WTC11 (cell line): ENCODE results near the gene GPD1. TPM values are rescaled to one million over a fixed set of nuclear protein-coding genes. Genes with fewer than 3 reads are reported as not detected.

ENCODE experiments used
- ATAC-seq: fragments of 200-7000 bp; cut with Tn5 transposase; 2 replicates; pipeline ENCODE4 v1.10.0; 2021; ENCODE audit warnings: mild to moderate bottlenecking, moderate library complexity
- CTCF ChIA-PET: fragments of 300-600 bp; sonication (Branson Sonifier 250); formaldehyde crosslinking; loops from one replicate; lab custom pipeline; 2021; ENCODE audit warnings: antibody characterized with exemption; lab: Charles Lee
- POLR2A ChIA-PET: fragments of 350-600 bp; sonication (Branson Sonifier 250); formaldehyde crosslinking; loops from one replicate; lab custom pipeline; 2021; ENCODE audit warnings: antibody characterized with exemption; lab: Charles Lee
- DNase-seq: peaks from one replicate; pipeline ENCODE4 v3.0.0; 2021; ENCODE audit warnings: low spot score
- H3K27ac Mint-ChIP-seq: 2 replicates; pipeline ENCODE4 v1.8.0; 2021; ENCODE audit warnings: mixed read lengths
- H3K27me3 Mint-ChIP-seq: 2 replicates; pipeline ENCODE4 v1.8.0; 2021; ENCODE audit warnings: low read depth, mild to moderate bottlenecking, moderate library complexity, mixed read lengths
- H3K36me3 Mint-ChIP-seq: 2 replicates; pipeline ENCODE4 v1.8.0; 2021; ENCODE audit warnings: mixed read lengths
- H3K4me1 Mint-ChIP-seq: 2 replicates; pipeline ENCODE4 v1.8.0; 2022; ENCODE audit warnings: mixed read lengths
- H3K4me3 Mint-ChIP-seq: 2 replicates; pipeline ENCODE4 v1.8.0; 2021; ENCODE audit warnings: mild to moderate bottlenecking, moderate library complexity, mixed read lengths
- H3K9me3 Mint-ChIP-seq: 2 replicates; pipeline ENCODE4 v1.8.0; 2021; ENCODE audit warnings: mixed read lengths
- AFF4 ChIP-seq: sonication (generic); formaldehyde crosslinking; IDR thresholded peaks from 2 replicates; pipeline ENCODE4 v1.8.1; 2023; ENCODE audit warnings: mild to moderate bottlenecking, missing genetic modification reagents, borderline replicate concordance
- CBFB ChIP-seq: sonication (generic); formaldehyde crosslinking; IDR thresholded peaks from 2 replicates; pipeline ENCODE4 v1.8.1; 2022; ENCODE audit warnings: mild to moderate bottlenecking, low read depth, missing genetic modification reagents
- CDX4 ChIP-seq: fragments of 250-450 bp; sonication (Bioruptor Pico); IDR thresholded peaks from 2 replicates; pipeline ENCODE4 v1.9.0; 2021; ENCODE audit warnings: moderate library complexity, mild to moderate bottlenecking, inconsistent platforms, borderline replicate concordance
- ERG ChIP-seq: fragments of 250-450 bp; sonication (Bioruptor Pico); IDR thresholded peaks from 2 replicates; pipeline ENCODE4 v1.8.0; 2021; ENCODE audit warnings: mild to moderate bottlenecking
- FOXK1 ChIP-seq: sonication (generic); formaldehyde crosslinking; IDR thresholded peaks from 2 replicates; pipeline ENCODE4 v1.8.0; 2022; ENCODE audit warnings: mild to moderate bottlenecking, moderate library complexity, missing genetic modification reagents
- GABPB1 ChIP-seq: sonication (generic); formaldehyde crosslinking; IDR thresholded peaks from 2 replicates; pipeline ENCODE4 v1.8.1; 2023; ENCODE audit warnings: mild to moderate bottlenecking, missing genetic modification reagents
- IRF1 ChIP-seq: sonication (generic); formaldehyde crosslinking; IDR thresholded peaks from 2 replicates; pipeline ENCODE4 v1.8.0; 2023; ENCODE audit warnings: missing genetic modification reagents
- IRF2 ChIP-seq: sonication (generic); formaldehyde crosslinking; IDR thresholded peaks from 2 replicates; pipeline ENCODE4 v1.8.0; 2022; ENCODE audit warnings: low read depth, missing genetic modification reagents, borderline replicate concordance
- JAZF1 ChIP-seq: fragments of 250-450 bp; sonication (Bioruptor Pico); IDR thresholded peaks from 2 replicates; pipeline ENCODE4 v1.9.0; 2021; ENCODE audit warnings: moderate library complexity, mild to moderate bottlenecking, inconsistent platforms
- MAX ChIP-seq: sonication (generic); formaldehyde crosslinking; IDR thresholded peaks from 2 replicates; pipeline ENCODE4 v1.8.0; 2022; ENCODE audit warnings: mild to moderate bottlenecking, missing genetic modification reagents
- TEAD1 ChIP-seq: sonication (generic); formaldehyde crosslinking; IDR thresholded peaks from 2 replicates; pipeline ENCODE4 v1.8.0; 2022; ENCODE audit warnings: mild to moderate bottlenecking, missing genetic modification reagents
- ZBTB21 ChIP-seq: sonication (generic); formaldehyde crosslinking; IDR thresholded peaks from 2 replicates; pipeline ENCODE4 v1.8.1; 2023; ENCODE audit warnings: mild to moderate bottlenecking, missing genetic modification reagents, borderline replicate concordance
- ZBTB43 ChIP-seq: sonication (generic); formaldehyde crosslinking; IDR thresholded peaks from 2 replicates; pipeline ENCODE4 v1.8.1; 2023; ENCODE audit warnings: mild to moderate bottlenecking, missing genetic modification reagents
- ZNF219 ChIP-seq: sonication (generic); formaldehyde crosslinking; IDR thresholded peaks from 2 replicates; pipeline ENCODE4 v1.8.0; 2023; ENCODE audit warnings: missing genetic modification reagents, mild to moderate bottlenecking, borderline replicate concordance
- ZNF232 ChIP-seq: sonication (generic); formaldehyde crosslinking; IDR thresholded peaks from 2 replicates; pipeline ENCODE4 v1.8.0; 2022; ENCODE audit warnings: mild to moderate bottlenecking, missing genetic modification reagents
- ZNF423 ChIP-seq: fragments of 250-450 bp; sonication (Bioruptor Pico); IDR thresholded peaks from 2 replicates; pipeline ENCODE4 v2.1.2; 2022; ENCODE audit warnings: mild to moderate bottlenecking, moderate library complexity
- ZNF512 ChIP-seq: sonication (generic); formaldehyde crosslinking; IDR thresholded peaks from 2 replicates; pipeline ENCODE4 v1.8.1; 2022; ENCODE audit warnings: missing genetic modification reagents, borderline replicate concordance
- ZSCAN18 ChIP-seq: fragments of 250-450 bp; sonication (Bioruptor Pico); IDR thresholded peaks from 2 replicates; pipeline ENCODE4 v2.1.2; 2022; ENCODE audit warnings: mild to moderate bottlenecking, moderate library complexity
- total RNA-seq: library from RNA; stranded (reverse); gene quantifications from 3 replicates; pipeline ENCODE4 v1.2.3, GENCODE V29; 2021

The GPD1 gene
- total RNA-seq, 1 experiment from 2014 or later: 0.77 TPM

- no peak for TF ChIP-seq AFF4 (CRISPR knock-in tag)
- no peak for TF ChIP-seq GABPB1 (CRISPR knock-in tag)
- no peak for TF ChIP-seq ZNF423
- TF ChIP-seq ERG (CRISPR knock-in tag): no peak
- no peak for TF ChIP-seq ZNF219 (CRISPR knock-in tag)
Observed at GRCh38 chr12:50059440-50060119, 44.2 kb upstream of the GPD1 start (continued).

GRCh38 chr12:50060120-50060468 lies 43.7 kb upstream of the GPD1 start:
- CTCF ChIA-PET: interaction anchor here (1.2 to 5.3 kb wide), 5 partner anchors 10 to 115 kb away, joined by 3 to 39 read pairs (median 9); no protein-coding TSS in a partner anchor
- Mint-ChIP-seq H3K9me3 (no peaks in the 10 kb centered on the region), H3K36me3 (no peaks in the 10 kb centered on the region), H3K4me3 (no peak overlapping the region), H3K27ac (no peak overlapping the region), H3K4me1 (peaks cover 17% of the 10 kb centered on the region), H3K27me3 (peaks cover 60% of the 10 kb centered on the region)
- no peak for DNase-seq
- ATAC-seq: no peak
- no peak for TF ChIP-seq IRF2
- TF ChIP-seq TEAD1 (CRISPR knock-in tag): no peak
- no peak for TF ChIP-seq CBFB (CRISPR knock-in tag)
- TF ChIP-seq FOXK1: no peak
- no peak for TF ChIP-seq MAX (CRISPR knock-in tag)
- no peak for TF ChIP-seq ZBTB21 (CRISPR knock-in tag)
- TF ChIP-seq ZSCAN18 (CRISPR knock-in tag): no peak
- no peak for TF ChIP-seq ZNF232
- no peak for TF ChIP-seq AFF4 (CRISPR knock-in tag)
- TF ChIP-seq ZBTB43 (CRISPR knock-in tag): no peak
- TF ChIP-seq ZNF512: no peak
- TF ChIP-seq IRF1 (CRISPR knock-in tag): no peak
- no peak for TF ChIP-seq ZNF423
- no peak for TF ChIP-seq CDX4 (CRISPR knock-in tag)
- no peak for TF ChIP-seq JAZF1 (CRISPR knock-in tag)
- POLR2A ChIA-PET: no interaction called here
